ENCODE results near the gene ABCD3. TPM values are rescaled to one million over a fixed set of nuclear protein-coding genes. Genes with fewer than 3 reads are reported as not detected.

ABCD3 gene
- total and polyA plus RNA-seq, 7 donors = 15.8 to 48.5 (median 37.7) TPM

DNA sequence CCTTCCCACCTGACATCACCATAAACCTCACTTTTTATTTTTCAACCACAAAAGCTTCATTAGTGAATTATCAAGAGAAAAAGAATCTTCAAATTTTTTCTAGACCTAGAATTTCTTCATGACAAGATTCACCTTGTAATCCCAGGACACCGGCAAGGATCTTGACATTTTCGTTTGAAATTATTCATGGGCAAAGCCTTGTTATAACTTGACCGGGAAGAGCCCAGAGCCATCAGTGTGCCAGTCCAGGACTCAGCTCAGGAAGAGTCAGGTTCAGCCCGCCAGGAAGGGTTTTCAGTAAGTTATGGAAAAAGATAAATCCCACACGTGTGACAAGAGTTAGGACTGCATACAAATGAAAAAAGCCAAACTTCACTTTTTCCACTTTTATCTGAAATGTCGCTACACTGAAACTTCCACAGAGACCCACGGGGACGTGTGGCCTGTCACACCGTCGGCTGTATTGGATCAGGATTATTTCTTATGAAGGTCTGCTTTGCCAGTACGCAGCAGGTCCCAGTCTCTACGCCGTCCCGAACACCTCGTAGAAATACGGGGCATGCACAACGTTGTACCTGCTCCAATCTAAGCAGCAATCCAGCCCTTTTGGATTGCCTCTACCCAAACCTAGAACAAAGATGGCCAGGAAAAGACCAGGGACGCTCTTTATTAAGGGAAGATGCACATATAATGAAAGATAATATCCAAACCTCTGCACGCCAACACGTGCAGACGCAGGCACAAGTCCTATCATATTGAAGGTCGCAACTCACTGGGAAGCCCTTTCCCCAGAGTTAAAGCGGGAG lies 122.5 kb downstream of the ABCD3 start:
- H3K9me3 ChIP-seq = no peaks in the 10 kb centered on the region
- peaks cover 6% of the 10 kb centered on the region for H3K4me1 ChIP-seq
- ATAC-seq (no peak), DNase-seq (no peak)
- H3K27ac ChIP-seq = no peak overlapping the region
- 27 to 42% (median 30%) methylated on average over 23 of the region's 23 CpGs for WGBS, 3 donors
- H3K27me3 ChIP-seq (ENCODE audit: insufficient read depth in 3 of 3, low read length in 2 of 3) = peaks cover 7 to 72% (median 18%) of the 10 kb centered on the region in 3 donors
- H3K4me3 ChIP-seq = peak overlapping the region; percentile 72
- no peaks in the 10 kb centered on the region for H3K36me3 ChIP-seq (ENCODE audit: insufficient read depth in 1 of 2, low read depth in 1 of 2)
- intact Hi-C loops (cut with DNase I) = no loop called here
- TF ChIP-seq CTCF (IDR thresholded peaks at IDR 0.05) = no peak

DNA sequence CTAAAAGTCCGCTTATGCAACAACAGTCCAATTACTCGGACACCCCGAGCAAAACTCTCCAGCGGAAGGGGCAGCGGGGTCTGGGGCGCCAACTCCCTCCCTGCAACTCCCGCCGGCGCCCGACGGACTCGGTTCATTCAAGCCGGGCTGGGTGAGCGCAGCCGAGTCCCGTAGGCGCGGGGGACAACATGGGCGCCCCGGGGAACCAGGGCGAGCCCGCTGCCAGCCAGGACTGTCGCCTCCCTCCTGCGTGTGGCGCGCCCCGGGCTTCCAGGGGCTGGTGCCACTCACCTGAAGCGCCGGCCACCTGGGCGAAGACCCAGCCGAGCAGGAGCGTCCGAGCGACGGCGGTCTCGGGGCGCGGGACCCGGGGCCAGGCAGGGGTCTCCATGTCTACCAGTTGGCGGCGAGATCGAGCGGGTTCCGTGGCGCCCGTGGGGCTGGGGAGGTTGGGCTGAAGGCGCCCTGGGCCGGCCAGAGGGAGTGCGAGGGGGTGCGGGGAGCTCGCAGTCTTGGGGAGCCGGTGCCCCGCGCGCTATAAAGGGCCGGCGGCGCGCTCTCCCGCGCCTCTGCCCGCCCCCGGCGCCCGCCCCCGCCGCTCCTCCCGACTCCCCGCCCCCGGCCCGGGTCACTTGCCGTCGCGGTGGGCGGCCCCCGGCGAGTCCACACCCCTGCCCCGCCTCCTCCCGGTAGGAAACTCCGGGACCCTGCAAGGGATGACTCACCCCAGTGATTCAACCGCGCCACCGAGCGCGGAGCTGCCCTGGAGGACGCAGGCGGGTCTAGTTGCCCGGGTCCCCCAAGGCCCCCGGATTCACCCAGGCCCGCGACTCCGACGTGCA lies 123.3 kb downstream of the ABCD3 start, which contains the start of gene F3:
TSS of gene F3 (minus strand) at position 514 of the 842 bp plus-strand sequence. CDS start at position 391, 123 bp downstream.
- peak within 1 kb of the TSS; percentile 62 for H3K27ac ChIP-seq
- no peaks in the 10 kb centered on the region for H3K36me3 ChIP-seq (ENCODE audit: insufficient read depth in 1 of 2, low read depth in 1 of 2)
- peak; percentile 89 to 93 for DNase-seq
- ATAC-seq = peak; percentile 82 to 90 (median 88)
- peak within 1 kb of the TSS; percentile 72 for H3K4me3 ChIP-seq
- H3K27me3 ChIP-seq (ENCODE audit: insufficient read depth in 3 of 3, low read length in 2 of 3) = peaks cover 7 to 74% (median 17%) of the 10 kb centered on the region in 3 donors
- H3K4me1 ChIP-seq = peaks cover 6% of the 10 kb centered on the region
- WGBS, 3 donors = 1% methylated on average over 50 to 94 of the region's 94 CpGs
- TF ChIP-seq CTCF (IDR thresholded peaks at IDR 0.05) = no peak
- no peaks in the 10 kb centered on the region for H3K9me3 ChIP-seq
- intact Hi-C loops (cut with DNase I) = no loop called here

DNA sequence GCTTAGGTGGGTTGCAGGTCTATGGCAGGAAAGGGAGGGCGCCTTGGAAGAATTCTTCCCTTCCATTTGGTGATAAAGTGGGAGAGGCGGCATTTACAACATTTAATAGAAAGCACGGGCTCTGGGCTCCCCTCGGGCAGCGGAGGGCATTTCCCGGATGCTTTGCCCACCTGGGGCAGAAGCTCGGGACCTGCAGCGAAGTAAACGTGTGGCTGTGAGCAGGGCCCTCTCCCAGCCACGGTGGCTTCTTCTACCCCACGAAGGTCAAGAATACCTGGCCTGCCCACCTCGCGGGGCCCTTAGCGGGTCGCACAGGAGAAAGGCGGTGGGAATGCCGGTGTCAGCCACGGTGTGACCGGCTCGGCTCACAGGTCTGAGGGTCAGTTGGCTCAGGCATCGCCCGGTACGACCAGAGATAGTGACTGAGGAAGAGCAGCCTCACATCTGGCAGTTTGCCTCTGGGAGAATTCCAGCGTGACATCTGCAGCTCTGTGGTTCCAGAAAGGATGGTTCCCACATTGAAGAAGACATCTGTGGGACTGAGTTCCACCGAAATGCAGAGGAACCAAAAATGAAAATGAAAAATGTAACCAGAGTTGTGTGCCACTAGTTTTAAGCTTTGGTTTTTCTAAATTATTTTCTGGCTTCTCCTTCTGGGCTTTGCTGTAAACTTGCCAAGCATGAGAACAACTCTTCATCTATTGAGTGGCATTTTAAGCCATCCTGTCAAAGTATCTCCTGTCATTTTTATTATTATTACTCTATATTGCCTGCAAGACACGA lies 124.1 kb downstream of the ABCD3 start:
- DNase-seq (peak; percentile 64 to 74), ATAC-seq (peak in 3 of 4 donors; percentile 34 to 61 (median 43))
- 1% methylated on average over 26 of the region's 26 CpGs for WGBS, 3 donors
- H3K4me1 ChIP-seq = peaks cover 6% of the 10 kb centered on the region
- H3K9me3 ChIP-seq = no peaks in the 10 kb centered on the region
- no peaks in the 10 kb centered on the region for H3K36me3 ChIP-seq (ENCODE audit: insufficient read depth in 1 of 2, low read depth in 1 of 2)
- H3K4me3 ChIP-seq = peak overlapping the region; percentile 72
- peak overlapping the region; percentile 62 for H3K27ac ChIP-seq
- no peak for TF ChIP-seq CTCF (IDR thresholded peaks at IDR 0.05)
- intact Hi-C loops (cut with DNase I) = no loop called here
- H3K27me3 ChIP-seq (ENCODE audit: insufficient read depth in 3 of 3, low read length in 2 of 3) = peaks cover 7 to 71% (median 17%) of the 10 kb centered on the region in 3 donors

DNA sequence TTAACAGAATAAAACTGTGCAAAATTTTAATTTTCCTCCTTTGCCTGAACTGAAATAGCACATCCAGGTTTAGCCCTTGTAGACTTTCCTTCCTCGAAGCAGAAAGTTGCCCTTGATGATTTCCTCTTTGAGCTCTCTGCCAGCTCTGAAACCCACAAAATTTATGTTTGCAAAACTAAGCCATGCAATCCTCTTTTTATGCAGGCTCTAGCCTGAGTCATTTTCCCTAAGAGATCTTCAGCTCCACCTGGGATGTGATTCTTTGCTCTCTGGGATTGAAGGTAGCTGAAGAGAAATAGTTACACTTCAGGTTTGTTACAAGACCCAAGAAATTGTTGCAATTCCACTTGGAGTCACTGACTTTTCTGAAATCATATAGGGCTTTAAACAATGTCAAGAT lies 124.8 kb downstream of the ABCD3 start:
- H3K36me3 ChIP-seq (ENCODE audit: insufficient read depth in 1 of 2, low read depth in 1 of 2) = no peaks in the 10 kb centered on the region
- peak overlapping the region; percentile 62 for H3K27ac ChIP-seq
- ATAC-seq (no peak), DNase-seq (no peak)
- H3K27me3 ChIP-seq (ENCODE audit: insufficient read depth in 3 of 3, low read length in 2 of 3) = peaks cover 7 to 67% (median 17%) of the 10 kb centered on the region in 3 donors
- TF ChIP-seq CTCF (IDR thresholded peaks at IDR 0.05) = no peak
- H3K4me1 ChIP-seq = peaks cover 6% of the 10 kb centered on the region
- H3K9me3 ChIP-seq = no peaks in the 10 kb centered on the region
- no peak overlapping the region for H3K4me3 ChIP-seq
- WGBS, 3 donors = 3 to 13% (median 9%) methylated on average over 1 of the region's 1 CpG
- intact Hi-C loops (cut with DNase I) = no loop called here
